SK-N-SH treated with all-trans-retinoic acid at 6 μM for 48 hours (cell line): ENCODE data around the gene CALB2.

Experiments used
- ZFP3 ChIP-seq: fragments of 250-450 bp; sonication (Bioruptor Pico); IDR thresholded peaks from 2 replicates; pipeline ENCODE4 v1.5.0; 2020; ENCODE audit warnings: mild to moderate bottlenecking, moderate library complexity
- TF ChIP-seq, protein P1 (sequence below): fragments of 250-450 bp; sonication (Bioruptor Pico); IDR thresholded peaks from 2 replicates; pipeline ENCODE4 v1.5.0; 2020; ENCODE audit warnings: mild to moderate bottlenecking, moderate library complexity

DNA sequence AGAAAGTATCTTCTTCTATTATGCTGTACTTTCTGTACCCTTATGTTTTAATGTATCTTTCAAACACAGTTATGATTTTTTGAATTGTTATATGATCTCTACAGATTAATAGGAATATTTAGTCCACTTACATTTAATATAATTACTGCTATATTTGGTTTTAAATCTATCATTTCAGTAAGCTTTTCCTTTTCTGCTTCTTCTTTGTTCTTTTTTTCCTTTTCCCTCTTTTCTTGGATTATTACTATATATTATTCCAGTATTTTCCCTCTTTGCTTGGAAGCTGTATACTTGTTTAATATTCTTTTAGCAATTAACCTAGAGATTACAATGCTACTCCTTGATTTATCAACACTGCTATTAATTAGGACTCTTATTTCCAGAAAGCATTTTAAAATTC is 69.9 kb downstream of the CALB2 start:
- TF ChIP-seq, protein P1, sequence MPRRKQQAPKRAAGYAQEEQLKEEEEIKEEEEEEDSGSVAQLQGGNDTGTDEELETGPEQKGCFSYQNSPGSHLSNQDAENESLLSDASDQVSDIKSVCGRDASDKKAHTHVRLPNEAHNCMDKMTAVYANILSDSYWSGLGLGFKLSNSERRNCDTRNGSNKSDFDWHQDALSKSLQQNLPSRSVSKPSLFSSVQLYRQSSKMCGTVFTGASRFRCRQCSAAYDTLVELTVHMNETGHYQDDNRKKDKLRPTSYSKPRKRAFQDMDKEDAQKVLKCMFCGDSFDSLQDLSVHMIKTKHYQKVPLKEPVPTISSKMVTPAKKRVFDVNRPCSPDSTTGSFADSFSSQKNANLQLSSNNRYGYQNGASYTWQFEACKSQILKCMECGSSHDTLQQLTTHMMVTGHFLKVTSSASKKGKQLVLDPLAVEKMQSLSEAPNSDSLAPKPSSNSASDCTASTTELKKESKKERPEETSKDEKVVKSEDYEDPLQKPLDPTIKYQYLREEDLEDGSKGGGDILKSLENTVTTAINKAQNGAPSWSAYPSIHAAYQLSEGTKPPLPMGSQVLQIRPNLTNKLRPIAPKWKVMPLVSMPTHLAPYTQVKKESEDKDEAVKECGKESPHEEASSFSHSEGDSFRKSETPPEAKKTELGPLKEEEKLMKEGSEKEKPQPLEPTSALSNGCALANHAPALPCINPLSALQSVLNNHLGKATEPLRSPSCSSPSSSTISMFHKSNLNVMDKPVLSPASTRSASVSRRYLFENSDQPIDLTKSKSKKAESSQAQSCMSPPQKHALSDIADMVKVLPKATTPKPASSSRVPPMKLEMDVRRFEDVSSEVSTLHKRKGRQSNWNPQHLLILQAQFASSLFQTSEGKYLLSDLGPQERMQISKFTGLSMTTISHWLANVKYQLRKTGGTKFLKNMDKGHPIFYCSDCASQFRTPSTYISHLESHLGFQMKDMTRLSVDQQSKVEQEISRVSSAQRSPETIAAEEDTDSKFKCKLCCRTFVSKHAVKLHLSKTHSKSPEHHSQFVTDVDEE (CRISPR knock-in tag) = no peak
- TF ChIP-seq ZFP3 (CRISPR knock-in tag) = no peak
